OCI-LY3 (cell line): ENCODE data around the gene DNAJB8.

Experiments
- H2AFZ ChIP-seq: fragments of 200-600, 300-600 bp; shearing (Covaris generic); 2 replicates; pipeline ENCODE4 v1.6.0; 2014; ENCODE audit warnings: antibody characterized with exemption, low read depth, low read length
- H3K27ac ChIP-seq: fragments of 200-600, 300-600 bp; sonication (generic); 2 replicates; pipeline ENCODE4 v1.5.1; 2014; ENCODE audit warnings: mild to moderate bottlenecking, low read length, moderate library complexity, mixed read lengths
- H3K27me3 ChIP-seq: fragments of 200-600, 300-600 bp; sonication (generic); 2 replicates; pipeline ENCODE4 v1.6.1; 2014; ENCODE audit warnings: low read depth, low read length, mixed read lengths
- H3K36me3 ChIP-seq: fragments of 200-600, 300-600 bp; sonication (generic); replicated peaks from 2 replicates; pipeline ENCODE3; 2014; ENCODE audit warnings: low read depth, low read length, mixed read lengths
- H3K4me1 ChIP-seq: fragments of 300-600, 200-600 bp; sonication (generic); 2 replicates; pipeline ENCODE4 v1.6.1; 2014; ENCODE audit warnings: low read length, mixed read lengths
- H3K4me2 ChIP-seq: fragments of 200-600, 300-600 bp; sonication (generic); 2 replicates; pipeline ENCODE4 v1.6.1; 2014; ENCODE audit warnings: low read length, mixed read lengths
- H3K4me3 ChIP-seq: fragments of 300-600, 200-600 bp; sonication (generic); 2 replicates; pipeline ENCODE4 v1.5.1; 2014; ENCODE audit warnings: antibody characterized with exemption, mild to moderate bottlenecking, low read length, moderate library complexity
- H3K79me2 ChIP-seq: fragments of 300-600, 200-600 bp; shearing (Covaris generic); 2 replicates; pipeline ENCODE4 v1.6.1; 2014; ENCODE audit warnings: mild to moderate bottlenecking, low read length, mixed read lengths
- H3K9ac ChIP-seq: fragments of 300-600, 200-600 bp; shearing (Covaris generic); 2 replicates; pipeline ENCODE4 v1.6.0; 2014; ENCODE audit warnings: mild to moderate bottlenecking, low read length, moderate library complexity
- H3K9me3 ChIP-seq: fragments of 200-600, 300-600 bp; shearing (Covaris generic); 2 replicates; pipeline ENCODE4 v1.6.1; 2014; ENCODE audit warnings: low read length, mixed read lengths; ENCODE audit not compliant: insufficient read depth
- H4K20me1 ChIP-seq: fragments of 200-600, 300-600 bp; sonication (generic); 2 replicates; pipeline ENCODE4 v1.6.1; 2016; ENCODE audit warnings: low read length, mixed read lengths; ENCODE audit not compliant: insufficient read depth
- CTCF ChIP-seq: fragments of 200-600, 300-600 bp; sonication (generic); IDR thresholded peaks from 2 replicates; pipeline ENCODE4 v1.5.1; 2014; ENCODE audit warnings: antibody characterized with exemption, low read length, low read depth
- EZH2phosphoT487 ChIP-seq: fragments of 200-600 bp; shearing (Covaris generic); IDR thresholded peaks from 2 replicates; pipeline ENCODE4 v1.6.1; 2018; ENCODE audit warnings: antibody characterized with exemption, mixed run types, low read depth

Gene DNAJB8

GRCh38 chr3:128503164-128503651, 36.5 kb upstream of the DNAJB8 start:
- Histone ChIP-seq H3K27ac (no peak overlapping the region), H3K9me3 (no peaks in the 10 kb centered on the region), H3K4me3 (no peak overlapping the region), H3K79me2 (no peaks in the 10 kb centered on the region), H3K36me3 (no peaks in the 10 kb centered on the region), H3K27me3 (peaks cover 37% of the 10 kb centered on the region), H2AFZ (no peak overlapping the region), H3K9ac (no peak overlapping the region), H4K20me1 (no peaks in the 10 kb centered on the region), H3K4me1 (no peaks in the 10 kb centered on the region), H3K4me2 (no peak overlapping the region)
- no peak for TF ChIP-seq CTCF
- TF ChIP-seq EZH2phosphoT487 = no peak

- Histone ChIP-seq H2AFZ (no peak overlapping the region), H3K4me2 (no peak overlapping the region), H4K20me1 (no peaks in the 10 kb centered on the region), H3K4me3 (no peak overlapping the region), H3K27ac (no peak overlapping the region), H3K36me3 (no peaks in the 10 kb centered on the region), H3K79me2 (no peaks in the 10 kb centered on the region), H3K9ac (no peak overlapping the region), H3K4me1 (no peaks in the 10 kb centered on the region), H3K27me3 (peaks cover 38% of the 10 kb centered on the region), H3K9me3 (no peaks in the 10 kb centered on the region)
- no peak for TF ChIP-seq EZH2phosphoT487
- TF ChIP-seq CTCF = no peak
These were observed 36.0 kb upstream of the DNAJB8 start for GRCh38 chr3:128502712-128503111.

- no peaks in the 10 kb centered on the region for H3K9me3 ChIP-seq
- no peaks in the 10 kb centered on the region for H3K79me2 ChIP-seq
- H4K20me1 ChIP-seq = no peaks in the 10 kb centered on the region
- H3K36me3 ChIP-seq = no peaks in the 10 kb centered on the region
- no peak overlapping the region for H3K4me3 ChIP-seq
- peaks cover 38% of the 10 kb centered on the region for H3K27me3 ChIP-seq
- no peak overlapping the region for H3K4me2 ChIP-seq
- TF ChIP-seq EZH2phosphoT487 = no peak
- no peak for TF ChIP-seq CTCF
- no peak overlapping the region for H2AFZ ChIP-seq
- H3K9ac ChIP-seq = no peak overlapping the region
- no peaks in the 10 kb centered on the region for H3K4me1 ChIP-seq
- H3K27ac ChIP-seq = no peak overlapping the region
These were observed 34.7 kb upstream of the DNAJB8 start for GRCh38 chr3:128501431-128501830.

GRCh38 chr3:128500556-128500955, 33.9 kb upstream of the DNAJB8 start:
- Histone ChIP-seq H3K4me3 (no peak overlapping the region), H3K4me2 (no peak overlapping the region), H3K79me2 (no peaks in the 10 kb centered on the region), H3K27me3 (peaks cover 38% of the 10 kb centered on the region), H3K36me3 (no peaks in the 10 kb centered on the region), H3K4me1 (no peaks in the 10 kb centered on the region), H3K27ac (no peak overlapping the region), H2AFZ (no peak overlapping the region), H4K20me1 (no peaks in the 10 kb centered on the region), H3K9ac (no peak overlapping the region), H3K9me3 (no peaks in the 10 kb centered on the region)
- TF ChIP-seq CTCF = no peak
- no peak for TF ChIP-seq EZH2phosphoT487
